ELF-1 (cell line): ENCODE data around the gene RAB21.
"Not testable (repeated sequence)": the region's sequence is repeated elsewhere in the genome, so short reads cannot be mapped to it uniquely, and the experiment has no call there.

Experiments used
- DNase-seq: peaks from one replicate; pipeline ENCODE4 v3.0.0-alpha.2; 2016; ENCODE audit warnings: low read depth, low spot score

RAB21 gene

GRCh38 chr12:71795901-71796300 lies 41.2 kb downstream of the RAB21 start:
- DNase-seq: no peak

GRCh38 chr12:71797531-71797930 lies 42.9 kb downstream of the RAB21 start:
- no peak for DNase-seq

GRCh38 chr12:71799106-71799505 lies 44.4 kb downstream of the RAB21 start:
- DNase-seq: peak; percentile 6

- no peak for DNase-seq
Observed at GRCh38 chr12:71800177-71800576, 45.5 kb downstream of the RAB21 start.

GRCh38 chr12:71804505-71804904 lies 49.8 kb downstream of the RAB21 start:
- DNase-seq: peak; percentile 22

GRCh38 chr12:71810921-71811320 lies 56.3 kb downstream of the RAB21 start:
- no peak for DNase-seq

GRCh38 chr12:71815242-71815641 lies 60.6 kb downstream of the RAB21 start:
- not testable (repeated sequence) for DNase-seq

- DNase-seq: not testable (repeated sequence)
Observed at GRCh38 chr12:71822088-71822487, 67.4 kb downstream of the RAB21 start.

- no peak for DNase-seq
Observed at GRCh38 chr12:71828813-71829212, 74.2 kb downstream of the RAB21 start.

- DNase-seq: no peak
Observed at GRCh38 chr12:71837356-71837755, 82.7 kb downstream of the RAB21 start.

GRCh38 chr12:71838231-71838630 lies 83.6 kb downstream of the RAB21 start:
- no peak for DNase-seq

GRCh38 chr12:71838676-71839075 lies 84.0 kb downstream of the RAB21 start:
- no peak for DNase-seq

- DNase-seq: no peak
Observed at GRCh38 chr12:71840231-71840847, 85.7 kb downstream of the RAB21 start.

GRCh38 chr12:71846322-71846940 lies 91.8 kb downstream of the RAB21 start:
- no peak for DNase-seq

- no peak for DNase-seq
Observed at GRCh38 chr12:71848212-71848611, 93.5 kb downstream of the RAB21 start.

GRCh38 chr12:71849109-71849851 lies 94.6 kb downstream of the RAB21 start:
- DNase-seq: no peak
